ENCODE measurements around the gene CCL27.

Gene CCL27

DNA sequence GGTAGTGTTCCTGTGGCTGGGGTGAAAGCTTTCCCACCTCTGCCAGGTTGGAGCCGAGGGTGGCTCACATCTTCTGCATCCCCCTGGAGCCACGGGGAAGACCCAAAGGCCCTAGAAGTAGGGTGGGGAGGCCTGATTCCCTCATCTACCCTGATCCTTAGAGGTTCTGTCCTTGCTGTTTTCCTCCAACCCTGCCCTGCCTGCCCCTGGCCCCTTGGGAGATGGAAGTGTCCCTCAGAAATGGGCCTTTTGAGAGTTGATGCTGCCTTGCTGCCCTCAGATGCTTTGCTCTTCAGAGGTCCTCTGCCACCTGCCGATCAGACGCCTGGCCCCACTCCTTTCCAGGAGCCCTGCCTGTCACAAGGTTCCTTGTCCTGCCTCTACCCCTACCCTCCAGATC is 22.4 kb upstream of the CCL27 start:
- no peak for TF ChIP-seq POLR2AphosphoS5 (IDR thresholded peaks at IDR 0.05; ENCODE audit: low read depth, low read length)
- TF ChIP-seq SIN3A (IDR thresholded peaks at IDR 0.05; ENCODE audit: borderline replicate concordance, insufficient read depth, low read length), result no peak
- TF ChIP-seq FOXP2 (optimal IDR thresholded peaks at IDR 0.05; ENCODE audit: borderline replicate concordance, extremely low read depth, extremely low read length, insufficient read depth), result no peak
- TF ChIP-seq TAF1 (IDR thresholded peaks at IDR 0.05; ENCODE audit: borderline replicate concordance, insufficient read depth, low read length), result no peak
- TF ChIP-seq, protein P1, sequence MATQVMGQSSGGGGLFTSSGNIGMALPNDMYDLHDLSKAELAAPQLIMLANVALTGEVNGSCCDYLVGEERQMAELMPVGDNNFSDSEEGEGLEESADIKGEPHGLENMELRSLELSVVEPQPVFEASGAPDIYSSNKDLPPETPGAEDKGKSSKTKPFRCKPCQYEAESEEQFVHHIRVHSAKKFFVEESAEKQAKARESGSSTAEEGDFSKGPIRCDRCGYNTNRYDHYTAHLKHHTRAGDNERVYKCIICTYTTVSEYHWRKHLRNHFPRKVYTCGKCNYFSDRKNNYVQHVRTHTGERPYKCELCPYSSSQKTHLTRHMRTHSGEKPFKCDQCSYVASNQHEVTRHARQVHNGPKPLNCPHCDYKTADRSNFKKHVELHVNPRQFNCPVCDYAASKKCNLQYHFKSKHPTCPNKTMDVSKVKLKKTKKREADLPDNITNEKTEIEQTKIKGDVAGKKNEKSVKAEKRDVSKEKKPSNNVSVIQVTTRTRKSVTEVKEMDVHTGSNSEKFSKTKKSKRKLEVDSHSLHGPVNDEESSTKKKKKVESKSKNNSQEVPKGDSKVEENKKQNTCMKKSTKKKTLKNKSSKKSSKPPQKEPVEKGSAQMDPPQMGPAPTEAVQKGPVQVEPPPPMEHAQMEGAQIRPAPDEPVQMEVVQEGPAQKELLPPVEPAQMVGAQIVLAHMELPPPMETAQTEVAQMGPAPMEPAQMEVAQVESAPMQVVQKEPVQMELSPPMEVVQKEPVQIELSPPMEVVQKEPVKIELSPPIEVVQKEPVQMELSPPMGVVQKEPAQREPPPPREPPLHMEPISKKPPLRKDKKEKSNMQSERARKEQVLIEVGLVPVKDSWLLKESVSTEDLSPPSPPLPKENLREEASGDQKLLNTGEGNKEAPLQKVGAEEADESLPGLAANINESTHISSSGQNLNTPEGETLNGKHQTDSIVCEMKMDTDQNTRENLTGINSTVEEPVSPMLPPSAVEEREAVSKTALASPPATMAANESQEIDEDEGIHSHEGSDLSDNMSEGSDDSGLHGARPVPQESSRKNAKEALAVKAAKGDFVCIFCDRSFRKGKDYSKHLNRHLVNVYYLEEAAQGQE (IDR thresholded peaks at IDR 0.05; ENCODE audit: insufficient read depth in 1 of 2, low read depth in 2 of 2, low read length in 2 of 2), result no peak

DNA sequence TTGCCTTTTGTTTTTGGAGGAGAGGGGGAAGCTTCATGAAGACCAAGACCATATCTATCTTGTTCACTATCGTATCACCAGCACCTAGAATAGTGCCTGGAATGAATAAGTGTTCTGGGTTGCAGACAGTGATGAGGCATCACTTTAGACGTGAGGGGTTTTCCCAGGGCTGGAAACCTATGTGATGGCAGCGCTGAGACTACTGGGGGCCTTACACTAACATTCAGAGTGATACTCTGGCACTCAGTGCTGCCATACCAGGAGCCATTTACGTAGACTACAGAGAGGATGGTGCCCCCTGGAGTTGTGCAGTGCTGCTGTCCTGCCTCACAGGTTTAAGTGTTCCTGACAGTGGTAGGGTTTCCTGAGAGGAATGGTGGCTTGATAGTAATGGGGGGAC is 21.7 kb upstream of the CCL27 start:
- no peak for TF ChIP-seq SIN3A (IDR thresholded peaks at IDR 0.05; ENCODE audit: borderline replicate concordance, insufficient read depth, low read length)
- TF ChIP-seq TAF1 (IDR thresholded peaks at IDR 0.05; ENCODE audit: borderline replicate concordance, insufficient read depth, low read length), result no peak
- TF ChIP-seq POLR2AphosphoS5 (IDR thresholded peaks at IDR 0.05; ENCODE audit: low read depth, low read length), result no peak
- no peak for TF ChIP-seq FOXP2 (optimal IDR thresholded peaks at IDR 0.05; ENCODE audit: borderline replicate concordance, extremely low read depth, extremely low read length, insufficient read depth)
- TF ChIP-seq, protein P1 (IDR thresholded peaks at IDR 0.05; ENCODE audit: insufficient read depth in 1 of 2, low read depth in 2 of 2, low read length in 2 of 2), result no peak

DNA sequence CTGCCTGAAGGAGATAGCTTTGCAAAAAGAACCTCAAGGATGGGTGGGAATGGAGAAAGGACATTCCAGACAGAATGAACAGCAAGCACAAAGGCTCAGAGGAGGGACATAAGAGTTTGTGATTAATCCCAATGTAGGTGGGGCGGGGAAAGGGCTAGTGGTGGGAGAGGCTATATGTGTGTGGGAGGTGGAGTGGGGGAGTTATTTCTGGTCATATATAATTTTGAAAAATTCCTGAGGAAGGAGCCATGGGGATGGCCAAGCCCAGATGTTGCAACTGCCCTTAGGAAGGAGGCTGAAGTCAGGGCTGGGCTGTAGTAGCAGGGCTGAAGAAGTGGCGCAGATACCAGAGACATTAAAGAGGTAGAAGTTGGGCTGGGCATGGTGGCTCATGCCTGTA is 13.4 kb upstream of the CCL27 start:
- TF ChIP-seq FOXP2 (optimal IDR thresholded peaks at IDR 0.05; ENCODE audit: borderline replicate concordance, extremely low read depth, extremely low read length, insufficient read depth), result no peak
- no peak for TF ChIP-seq SIN3A (IDR thresholded peaks at IDR 0.05; ENCODE audit: borderline replicate concordance, insufficient read depth, low read length)
- TF ChIP-seq TAF1 (IDR thresholded peaks at IDR 0.05; ENCODE audit: borderline replicate concordance, insufficient read depth, low read length), result no peak
- TF ChIP-seq, protein P1 (IDR thresholded peaks at IDR 0.05; ENCODE audit: insufficient read depth in 1 of 2, low read depth in 2 of 2, low read length in 2 of 2), result no peak
- TF ChIP-seq POLR2AphosphoS5 (IDR thresholded peaks at IDR 0.05; ENCODE audit: low read depth, low read length), result no peak

DNA sequence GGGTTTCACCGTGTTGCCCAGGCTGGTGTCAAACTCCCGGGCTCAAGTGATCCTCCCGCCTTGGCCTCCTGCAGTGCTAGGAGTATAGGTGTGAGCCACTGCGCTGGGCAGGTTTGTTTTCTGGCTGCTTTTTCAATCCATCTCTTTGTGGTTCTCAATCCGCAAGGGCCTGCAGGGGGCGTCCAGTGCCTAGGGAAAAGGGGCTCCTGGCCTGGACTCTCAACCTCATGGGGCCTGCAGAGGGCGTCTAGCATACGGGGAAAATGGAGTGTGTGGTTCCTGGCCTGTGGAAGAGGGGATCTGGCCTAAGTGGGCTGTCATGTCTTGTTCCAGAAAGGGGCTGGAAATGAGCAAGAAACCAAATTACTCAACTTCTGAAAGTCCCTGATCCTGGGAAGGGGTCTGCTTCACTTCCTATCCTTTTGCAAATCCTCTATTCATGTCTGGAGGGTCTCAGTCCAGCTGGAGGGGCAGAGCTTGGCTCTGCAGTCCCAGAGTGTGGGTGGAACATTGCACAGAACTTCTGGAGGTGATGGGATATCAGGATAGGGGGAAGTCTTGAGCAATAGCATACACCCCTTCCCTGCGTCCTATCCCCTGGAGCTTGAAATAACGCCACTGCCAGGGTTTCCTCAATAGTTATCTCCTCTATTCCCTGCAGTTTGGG is 12.7 kb upstream of the CCL27 start:
- TF ChIP-seq FOXP2 (optimal IDR thresholded peaks at IDR 0.05; ENCODE audit: borderline replicate concordance, extremely low read depth, extremely low read length, insufficient read depth) (no peak), POLR2AphosphoS5 (IDR thresholded peaks at IDR 0.05; ENCODE audit: low read depth, low read length) (no peak), TAF1 (IDR thresholded peaks at IDR 0.05; ENCODE audit: borderline replicate concordance, insufficient read depth, low read length) (no peak), SIN3A (IDR thresholded peaks at IDR 0.05; ENCODE audit: borderline replicate concordance, insufficient read depth, low read length) (no peak)
- TF ChIP-seq, protein P1 (IDR thresholded peaks at IDR 0.05; ENCODE audit: insufficient read depth in 1 of 2, low read depth in 2 of 2, low read length in 2 of 2), result no peak

Data from PFSK-1 (cell line).